Measurements from ENCODE around the gene FRMD1.
"Not testable (repeated sequence)": the region's sequence is repeated elsewhere in the genome, so short reads cannot be mapped to it uniquely, and the experiment has no call there.

The FRMD1 gene

GRCh38 chr6:168080393-168081077 lies 1.5 kb upstream of the FRMD1 start:
- ATAC-seq = no peak
- no peaks in the 10 kb centered on the region for H3K27me3 Mint-ChIP-seq
- no peaks in the 10 kb centered on the region for H3K4me1 Mint-ChIP-seq
- no peaks in the 10 kb centered on the region for H3K36me3 Mint-ChIP-seq
- peaks cover 5% of the 10 kb centered on the region for H3K9me3 Mint-ChIP-seq
- H3K27ac Mint-ChIP-seq = no peak overlapping the region
- H3K4me3 Mint-ChIP-seq = no peak overlapping the region

GRCh38 chr6:168078175-168078942 lies 653 bp downstream of the FRMD1 start:
- no peak overlapping the region for H3K27ac Mint-ChIP-seq
- no peaks in the 10 kb centered on the region for H3K36me3 Mint-ChIP-seq
- H3K4me3 Mint-ChIP-seq = no peak overlapping the region
- no peaks in the 10 kb centered on the region for H3K27me3 Mint-ChIP-seq
- H3K9me3 Mint-ChIP-seq = peaks cover 5% of the 10 kb centered on the region
- no peaks in the 10 kb centered on the region for H3K4me1 Mint-ChIP-seq
- ATAC-seq = no peak

- not testable (repeated sequence) for H3K36me3 Mint-ChIP-seq
Measured at GRCh38 chr6:168077401-168077800, 1.6 kb downstream of the FRMD1 start.

GRCh38 chr6:168075787-168076202 lies 3.2 kb downstream of the FRMD1 start:
- peaks cover 5% of the 10 kb centered on the region for H3K9me3 Mint-ChIP-seq
- no peak for ATAC-seq
- no peak overlapping the region for H3K27ac Mint-ChIP-seq
- H3K4me1 Mint-ChIP-seq = no peaks in the 10 kb centered on the region
- H3K27me3 Mint-ChIP-seq = no peaks in the 10 kb centered on the region
- no peaks in the 10 kb centered on the region for H3K36me3 Mint-ChIP-seq
- no peak overlapping the region for H3K4me3 Mint-ChIP-seq

More at GRCh38 chr6:168077401-168077800, 1.6 kb downstream of the FRMD1 start:
- not testable (repeated sequence) for H3K4me3 Mint-ChIP-seq, H3K27ac Mint-ChIP-seq, H3K9me3 Mint-ChIP-seq, H3K4me1 Mint-ChIP-seq, ATAC-seq, H3K27me3 Mint-ChIP-seq

- Mint-ChIP-seq H3K36me3 (no peaks in the 10 kb centered on the region), H3K27me3 (no peaks in the 10 kb centered on the region), H3K4me3 (no peak overlapping the region), H3K4me1 (no peaks in the 10 kb centered on the region), H3K9me3 (peaks cover 5% of the 10 kb centered on the region), H3K27ac (no peak overlapping the region)
- ATAC-seq = no peak
Measured at GRCh38 chr6:168075216-168075615, 3.8 kb downstream of the FRMD1 start.

- no peak overlapping the region for H3K4me3 Mint-ChIP-seq
- peaks cover 7% of the 10 kb centered on the region for H3K9me3 Mint-ChIP-seq
- no peaks in the 10 kb centered on the region for H3K27me3 Mint-ChIP-seq
- H3K4me1 Mint-ChIP-seq = no peaks in the 10 kb centered on the region
- no peak for ATAC-seq
- H3K27ac Mint-ChIP-seq = no peak overlapping the region
- no peaks in the 10 kb centered on the region for H3K36me3 Mint-ChIP-seq
Measured at GRCh38 chr6:168073937-168074730, 4.9 kb downstream of the FRMD1 start.

GRCh38 chr6:168072730-168073129 lies 6.3 kb downstream of the FRMD1 start:
- no peaks in the 10 kb centered on the region for H3K36me3 Mint-ChIP-seq
- H3K9me3 Mint-ChIP-seq = peaks cover 7% of the 10 kb centered on the region

GRCh38 chr6:168072261-168072660 lies 6.8 kb downstream of the FRMD1 start:
- H3K27me3 Mint-ChIP-seq = no peaks in the 10 kb centered on the region
- H3K4me1 Mint-ChIP-seq = no peaks in the 10 kb centered on the region
- H3K27ac Mint-ChIP-seq = no peak overlapping the region
- ATAC-seq = peak; percentile 35
- H3K9me3 Mint-ChIP-seq = peaks cover 7% of the 10 kb centered on the region
- no peaks in the 10 kb centered on the region for H3K36me3 Mint-ChIP-seq
- no peak overlapping the region for H3K4me3 Mint-ChIP-seq

More at GRCh38 chr6:168072730-168073129, 6.3 kb downstream of the FRMD1 start:
- no peak for ATAC-seq
- no peak overlapping the region for H3K4me3 Mint-ChIP-seq
- no peaks in the 10 kb centered on the region for H3K4me1 Mint-ChIP-seq
- no peaks in the 10 kb centered on the region for H3K27me3 Mint-ChIP-seq
- H3K27ac Mint-ChIP-seq = no peak overlapping the region

GRCh38 chr6:168071620-168072019 lies 7.4 kb downstream of the FRMD1 start:
- no peak overlapping the region for H3K27ac Mint-ChIP-seq
- H3K27me3 Mint-ChIP-seq = no peaks in the 10 kb centered on the region
- no peak overlapping the region for H3K4me3 Mint-ChIP-seq
- ATAC-seq = no peak
- H3K4me1 Mint-ChIP-seq = no peaks in the 10 kb centered on the region
- H3K36me3 Mint-ChIP-seq = no peaks in the 10 kb centered on the region
- H3K9me3 Mint-ChIP-seq = peaks cover 7% of the 10 kb centered on the region

GRCh38 chr6:168070804-168071203 lies 8.2 kb downstream of the FRMD1 start:
- H3K9me3 Mint-ChIP-seq = peaks cover 2% of the 10 kb centered on the region
- H3K27me3 Mint-ChIP-seq = no peaks in the 10 kb centered on the region
- H3K4me3 Mint-ChIP-seq = no peak overlapping the region
- no peaks in the 10 kb centered on the region for H3K4me1 Mint-ChIP-seq
- ATAC-seq = no peak
- H3K36me3 Mint-ChIP-seq = no peaks in the 10 kb centered on the region
- H3K27ac Mint-ChIP-seq = no peak overlapping the region

- ATAC-seq = peak; percentile 47
- Mint-ChIP-seq H3K4me3 (no peak overlapping the region), H3K36me3 (no peaks in the 10 kb centered on the region), H3K27ac (no peak overlapping the region), H3K4me1 (no peaks in the 10 kb centered on the region), H3K9me3 (peaks cover 2% of the 10 kb centered on the region), H3K27me3 (no peaks in the 10 kb centered on the region)
Measured at GRCh38 chr6:168067081-168067759, 11.8 kb downstream of the FRMD1 start.

GRCh38 chr6:168064226-168064807 lies 14.7 kb downstream of the FRMD1 start:
- no peak for ATAC-seq
- no peaks in the 10 kb centered on the region for H3K4me1 Mint-ChIP-seq
- H3K9me3 Mint-ChIP-seq = no peaks in the 10 kb centered on the region
- no peak overlapping the region for H3K4me3 Mint-ChIP-seq
- H3K27me3 Mint-ChIP-seq = no peaks in the 10 kb centered on the region
- no peaks in the 10 kb centered on the region for H3K36me3 Mint-ChIP-seq
- H3K27ac Mint-ChIP-seq = no peak overlapping the region

GRCh38 chr6:168063431-168063830 lies 15.6 kb downstream of the FRMD1 start:
- Mint-ChIP-seq H3K27ac (no peak overlapping the region), H3K9me3 (no peaks in the 10 kb centered on the region), H3K4me1 (no peaks in the 10 kb centered on the region), H3K36me3 (no peaks in the 10 kb centered on the region), H3K27me3 (no peaks in the 10 kb centered on the region), H3K4me3 (no peak overlapping the region)
- no peak for ATAC-seq

GRCh38 chr6:168062346-168063289 lies 16.4 kb downstream of the FRMD1 start:
- Mint-ChIP-seq H3K36me3 (no peaks in the 10 kb centered on the region), H3K4me1 (no peaks in the 10 kb centered on the region)
- ATAC-seq = no peak

More at GRCh38 chr6:168062346-168063289, 16.4 kb downstream of the FRMD1 start:
- no peaks in the 10 kb centered on the region for H3K9me3 Mint-ChIP-seq
- no peak overlapping the region for H3K27ac Mint-ChIP-seq
- no peaks in the 10 kb centered on the region for H3K27me3 Mint-ChIP-seq
- no peak overlapping the region for H3K4me3 Mint-ChIP-seq

Data from stimulated activated memory B cell treated with anti-CD40 and anti-IgM and Interleukin-4, amounts not matched to agents 10 μg/mL and 1 μg/mL and 100 μg/mL, for 72 hours (primary cell).